Neural progenitor cell (in vitro differentiated cells): ENCODE measurements around the gene INMT. TPM values are rescaled to one million over a fixed set of nuclear protein-coding genes. Genes with fewer than 3 reads are reported as not detected.

ENCODE experiments used
- DNase-seq: peaks from one replicate; pipeline ENCODE4 v3.0.0-alpha.2; 2016; ENCODE audit warnings: low spot score
- H2AFZ ChIP-seq: fragments of 200-600 bp; sonication (generic); replicated peaks from 2 replicates; pipeline ENCODE4 v1.6.1; 2016; ENCODE audit warnings: antibody characterized with exemption
- H3F3A ChIP-seq: fragments of 200-600 bp; sonication (generic); 2 replicates; pipeline ENCODE4 v1.6.1; 2016; ENCODE audit warnings: antibody characterized with exemption, low read depth
- H3K27ac ChIP-seq: fragments of 200-600 bp; sonication (generic); 2 replicates; pipeline ENCODE4 v1.5.1; 2016; ENCODE audit warnings: mild to moderate bottlenecking
- H3K27me3 ChIP-seq: fragments of 200-600 bp; sonication (generic); 2 replicates; pipeline ENCODE4 v1.6.1; 2016; ENCODE audit warnings: mild to moderate bottlenecking, moderate library complexity
- H3K36me3 ChIP-seq: fragments of 200-600 bp; sonication (generic); 2 replicates; pipeline ENCODE4 v1.5.1; 2016
- H3K4me1 ChIP-seq: fragments of 200-600 bp; sonication (generic); 2 replicates; pipeline ENCODE4 v1.6.1; 2016; ENCODE audit warnings: mixed run types
- H3K4me2 ChIP-seq: fragments of 200-600 bp; sonication (generic); 2 replicates; pipeline ENCODE4 v1.6.1; 2016
- H3K4me3 ChIP-seq: fragments of 200-600 bp; sonication (generic); 2 replicates; pipeline ENCODE4 v1.5.1; 2016
- H3K79me2 ChIP-seq: fragments of 200-600 bp; sonication (generic); 2 replicates; pipeline ENCODE4 v1.6.1; 2016; ENCODE audit warnings: low read depth
- H3K9ac ChIP-seq: fragments of 200-600 bp; sonication (generic); 2 replicates; pipeline ENCODE4 v1.6.1; 2016
- H3K9me3 ChIP-seq: fragments of 200-600 bp; sonication (generic); 2 replicates; pipeline ENCODE4 v1.5.1; 2016; ENCODE audit warnings: low read depth
- H4K20me1 ChIP-seq: fragments of 200-600 bp; sonication (generic); 2 replicates; pipeline ENCODE4 v1.6.1; 2016; ENCODE audit warnings: low read depth
- H3K27ac Mint-ChIP-seq: 3 replicates; pipeline ENCODE4 v1.8.0; 2021; ENCODE audit warnings: mixed read lengths
- H3K27me3 Mint-ChIP-seq: 2 replicates; pipeline ENCODE4 v1.8.0; 2022; ENCODE audit warnings: low read depth, mild to moderate bottlenecking, inconsistent platforms, moderate library complexity, mixed read lengths; ENCODE audit not compliant: insufficient read depth
- H3K36me3 Mint-ChIP-seq: 3 replicates; pipeline ENCODE4 v1.8.0; 2021; ENCODE audit warnings: mixed read lengths
- H3K4me1 Mint-ChIP-seq: 3 replicates; pipeline ENCODE4 v1.8.0; 2021; ENCODE audit warnings: mixed read lengths
- H3K4me3 Mint-ChIP-seq: 3 replicates; pipeline ENCODE4 v1.8.0; 2021; ENCODE audit warnings: mild to moderate bottlenecking, moderate library complexity, mixed read lengths
- H3K9me3 Mint-ChIP-seq: 3 replicates; pipeline ENCODE4 v1.8.0; 2020; ENCODE audit warnings: mixed read lengths
- CTCF ChIP-seq: fragments of 200-600 bp; sonication (generic); IDR thresholded peaks from 2 replicates; pipeline ENCODE4 v1.5.1; 2017; ENCODE audit warnings: antibody characterized with exemption, mild to moderate bottlenecking
- EZH2 ChIP-seq: fragments of 200-600 bp; sonication (generic); IDR thresholded peaks from 2 replicates; pipeline ENCODE4 v1.6.1; 2017; ENCODE audit warnings: antibody characterized with exemption, mild to moderate bottlenecking, moderate library complexity
- EZH2phosphoT487 ChIP-seq: fragments of 200-600 bp; sonication (generic); IDR thresholded peaks from 2 replicates; pipeline ENCODE4 v1.6.1; 2017; ENCODE audit warnings: antibody characterized with exemption
- total RNA-seq: library from RNA; depleted of rRNA; stranded (reverse); fragments of >200 nt; gene quantifications from 2 replicates; pipeline ENCODE4 v1.2.3, GENCODE V29; 2015; ENCODE audit warnings: low replicate concordance

INMT gene
- total RNA-seq, 1 donor from 2014 or later = 5.0 TPM

GRCh38 chr7:30705008-30705407, 46.9 kb upstream of the INMT start:
- Histone ChIP-seq H3K4me3 (no peak overlapping the region), H3K27ac (no peak overlapping the region), H3K79me2 (no peaks in the 10 kb centered on the region), H4K20me1 (no peaks in the 10 kb centered on the region), H3K9me3 (no peaks in the 10 kb centered on the region), H3F3A (no peaks in the 10 kb centered on the region), H3K4me2 (no peak overlapping the region), H3K4me1 (peaks cover 13% of the 10 kb centered on the region), H3K27me3 (no peaks in the 10 kb centered on the region), H2AFZ (no peak overlapping the region), H3K36me3 (no peaks in the 10 kb centered on the region), H3K9ac (no peak overlapping the region)
- Mint-ChIP-seq H3K27ac (no peak overlapping the region), H3K9me3 (no peaks in the 10 kb centered on the region), H3K27me3 (peaks cover 5% of the 10 kb centered on the region), H3K4me3 (no peak overlapping the region), H3K4me1 (peaks cover 15% of the 10 kb centered on the region), H3K36me3 (no peaks in the 10 kb centered on the region)
- DNase-seq = no peak
- TF ChIP-seq EZH2phosphoT487 (no peak), CTCF (no peak), EZH2 (no peak)

- H3K27me3 ChIP-seq = no peaks in the 10 kb centered on the region
- peaks cover 5% of the 10 kb centered on the region for H3K27me3 Mint-ChIP-seq
- no peak for TF ChIP-seq CTCF
- TF ChIP-seq EZH2 = no peak
- TF ChIP-seq EZH2phosphoT487 = no peak
- no peak overlapping the region for H3K4me3 ChIP-seq
- H3K4me1 ChIP-seq = peaks cover 7% of the 10 kb centered on the region
- H3K36me3 ChIP-seq = no peaks in the 10 kb centered on the region
- no peaks in the 10 kb centered on the region for H4K20me1 ChIP-seq
- no peaks in the 10 kb centered on the region for H3K36me3 Mint-ChIP-seq
- peaks cover 14% of the 10 kb centered on the region for H3K4me1 Mint-ChIP-seq
- no peak overlapping the region for H2AFZ ChIP-seq
- no peak overlapping the region for H3K4me2 ChIP-seq
- no peak overlapping the region for H3K27ac Mint-ChIP-seq
- H3K9ac ChIP-seq = no peak overlapping the region
- no peak overlapping the region for H3K4me3 Mint-ChIP-seq
- H3K9me3 ChIP-seq = no peaks in the 10 kb centered on the region
- H3F3A ChIP-seq = no peaks in the 10 kb centered on the region
- DNase-seq = no peak
- H3K79me2 ChIP-seq = no peaks in the 10 kb centered on the region
- no peak overlapping the region for H3K27ac ChIP-seq
- no peaks in the 10 kb centered on the region for H3K9me3 Mint-ChIP-seq
Measured at GRCh38 chr7:30705596-30705995, 46.3 kb upstream of the INMT start.

- H3K9me3 Mint-ChIP-seq = no peaks in the 10 kb centered on the region
- peaks cover 2% of the 10 kb centered on the region for H3K27me3 Mint-ChIP-seq
- DNase-seq = no peak
- Histone ChIP-seq H4K20me1 (no peaks in the 10 kb centered on the region), H2AFZ (no peak overlapping the region), H3K79me2 (no peaks in the 10 kb centered on the region), H3K4me3 (no peak overlapping the region), H3F3A (no peaks in the 10 kb centered on the region), H3K4me1 (peaks cover 4% of the 10 kb centered on the region), H3K36me3 (no peaks in the 10 kb centered on the region), H3K27me3 (no peaks in the 10 kb centered on the region), H3K27ac (no peak overlapping the region), H3K4me2 (no peak overlapping the region), H3K9ac (no peak overlapping the region), H3K9me3 (no peaks in the 10 kb centered on the region)
- H3K36me3 Mint-ChIP-seq = no peaks in the 10 kb centered on the region
- H3K27ac Mint-ChIP-seq = no peak overlapping the region
- H3K4me3 Mint-ChIP-seq = no peak overlapping the region
- TF ChIP-seq EZH2phosphoT487 (no peak), CTCF (no peak)
- H3K4me1 Mint-ChIP-seq = peaks cover 14% of the 10 kb centered on the region
Measured at GRCh38 chr7:30706316-30706715, 45.6 kb upstream of the INMT start.
